Hepatocyte (in vitro differentiated cells): ENCODE results near the gene TTC7B. TPM values are rescaled to one million over a fixed set of nuclear protein-coding genes. Genes with fewer than 3 reads are reported as not detected.

Source experiments
- DNase-seq: peaks from one replicate; pipeline ENCODE4 v3.0.0-alpha.2; 2016; ENCODE audit warnings: low spot score
- H2AFZ ChIP-seq: fragments of 200-600 bp; sonication (generic); 2 replicates; pipeline ENCODE4 v1.6.0; 2016; ENCODE audit warnings: antibody characterized with exemption, mild to moderate bottlenecking
- H3K27ac ChIP-seq: fragments of 200-600 bp; sonication (generic); 2 replicates; pipeline ENCODE4 v1.5.1; 2016; ENCODE audit warnings: mild to moderate bottlenecking
- H3K27me3 ChIP-seq: fragments of 200-600 bp; sonication (generic); 2 replicates; pipeline ENCODE4 v1.6.1; 2016
- H3K36me3 ChIP-seq: fragments of 200-600 bp; sonication (generic); replicated peaks from 2 replicates; pipeline ENCODE4 v1.5.1; 2016; ENCODE audit warnings: low read depth; ENCODE audit not compliant: insufficient read depth
- H3K4me1 ChIP-seq: fragments of 200-600 bp; sonication (generic); 2 replicates; pipeline ENCODE4 v1.5.1; 2016; ENCODE audit warnings: mild to moderate bottlenecking, moderate library complexity; ENCODE audit not compliant: insufficient read depth
- H3K4me2 ChIP-seq: fragments of 200-600 bp; sonication (generic); 2 replicates; pipeline ENCODE4 v1.6.0; 2016
- H3K4me3 ChIP-seq: fragments of 200-600 bp; sonication (generic); 2 replicates; pipeline ENCODE4 v1.5.1; 2016; ENCODE audit warnings: mild to moderate bottlenecking
- H3K79me2 ChIP-seq: fragments of 200-600 bp; sonication (generic); 2 replicates; pipeline ENCODE4 v1.6.0; 2017; ENCODE audit warnings: mild to moderate bottlenecking
- H3K9me2 ChIP-seq: fragments of 200-600 bp; sonication (generic); replicated peaks from 2 replicates; pipeline ENCODE4 v1.6.0; 2017; ENCODE audit warnings: mild to moderate bottlenecking; ENCODE audit not compliant: insufficient read depth
- H3K9me3 ChIP-seq: fragments of 200-600 bp; sonication (generic); 2 replicates; pipeline ENCODE4 v1.5.1; 2016; ENCODE audit warnings: low read depth, mild to moderate bottlenecking
- H4K20me1 ChIP-seq: fragments of 200-600 bp; sonication (generic); 2 replicates; pipeline ENCODE4 v1.6.0; 2016; ENCODE audit warnings: mild to moderate bottlenecking; ENCODE audit not compliant: insufficient read depth, poor library complexity, severe bottlenecking
- CTCF ChIP-seq: fragments of 200-600 bp; sonication (generic); IDR thresholded peaks from 2 replicates; pipeline ENCODE4 v1.5.1; 2016; ENCODE audit warnings: antibody characterized with exemption, mild to moderate bottlenecking; ENCODE audit not compliant: poor library complexity
- EZH2 ChIP-seq: fragments of 200-600 bp; sonication (generic); IDR thresholded peaks from 2 replicates; pipeline ENCODE4 v1.6.1; 2016; ENCODE audit warnings: antibody characterized with exemption, mild to moderate bottlenecking, borderline replicate concordance
- EZH2phosphoT487 ChIP-seq: fragments of 200-600 bp; sonication (generic); IDR thresholded peaks from one replicate; pipeline ENCODE4 v1.6.1; 2018; ENCODE audit warnings: antibody characterized with exemption, mild to moderate bottlenecking, low read depth, moderate library complexity; ENCODE audit not compliant: unreplicated experiment, severe bottlenecking
- WGBS: methylation state at CpG from one replicate; pipeline ENCODE4 v1.1.6; 2016; ENCODE audit warnings: low lambda C conversion rate; ENCODE audit errors: missing lambda C conversion rate; 5-methylcytosine and 5-hydroxymethylcytosine counted together
- polyA plus RNA-seq: library from polyadenylated mRNA; unstranded; fragments of >200 nt; fragmentation: Nextera tagmentation; extraction: Ambion mirVana; gene quantifications from 2 replicates; pipeline ENCODE4 v1.2.1, GENCODE V29; 2016
- total RNA-seq: library from RNA; depleted of rRNA; stranded (reverse); fragments of >200 nt; gene quantifications from 2 replicates; pipeline ENCODE4 v1.2.3, GENCODE V29; 2014

The TTC7B gene
- total and polyA plus RNA-seq, 2 experiments from 2014 or later, result 10.7 to 25.5 TPM

GRCh38 chr14:90576981-90577660 lies 239.1 kb downstream of the TTC7B start:
- no peaks in the 10 kb centered on the region for H4K20me1 ChIP-seq
- H3K9me3 ChIP-seq, result no peaks in the 10 kb centered on the region
- no peak overlapping the region for H3K27ac ChIP-seq
- H3K27me3 ChIP-seq, result no peaks in the 10 kb centered on the region
- no peaks in the 10 kb centered on the region for H3K9me2 ChIP-seq
- no peaks in the 10 kb centered on the region for H3K4me1 ChIP-seq
- no peaks in the 10 kb centered on the region for H3K36me3 ChIP-seq
- no peak overlapping the region for H3K4me3 ChIP-seq
- DNase-seq, result no peak
- TF ChIP-seq EZH2 (no peak), EZH2phosphoT487 (no peak), CTCF (no peak)
- H3K4me2 ChIP-seq, result no peak overlapping the region
- no peak overlapping the region for H2AFZ ChIP-seq
- WGBS, result 93% methylated on average over 21 of the region's 21 CpGs
- no peaks in the 10 kb centered on the region for H3K79me2 ChIP-seq

GRCh38 chr14:90576581-90576980 lies 239.6 kb downstream of the TTC7B start:
- TF ChIP-seq EZH2phosphoT487 (no peak), CTCF (no peak), EZH2 (no peak)
- no peak overlapping the region for H3K4me3 ChIP-seq
- no peaks in the 10 kb centered on the region for H3K9me3 ChIP-seq
- H3K9me2 ChIP-seq, result no peaks in the 10 kb centered on the region
- WGBS, result 74% methylated on average over 2 of the region's 2 CpGs
- H3K27me3 ChIP-seq, result no peaks in the 10 kb centered on the region
- H3K36me3 ChIP-seq, result no peaks in the 10 kb centered on the region
- no peaks in the 10 kb centered on the region for H3K4me1 ChIP-seq
- peak; percentile 32 for DNase-seq
- no peaks in the 10 kb centered on the region for H4K20me1 ChIP-seq
- H3K4me2 ChIP-seq, result no peak overlapping the region
- no peaks in the 10 kb centered on the region for H3K79me2 ChIP-seq
- H2AFZ ChIP-seq, result no peak overlapping the region
- no peak overlapping the region for H3K27ac ChIP-seq

GRCh38 chr14:90575781-90576180 lies 240.4 kb downstream of the TTC7B start:
- Histone ChIP-seq H3K27me3 (no peaks in the 10 kb centered on the region), H3K9me2 (no peaks in the 10 kb centered on the region), H3K4me1 (no peaks in the 10 kb centered on the region), H3K9me3 (no peaks in the 10 kb centered on the region), H2AFZ (no peak overlapping the region), H3K79me2 (no peaks in the 10 kb centered on the region), H4K20me1 (no peaks in the 10 kb centered on the region), H3K4me3 (no peak overlapping the region), H3K27ac (no peak overlapping the region), H3K36me3 (no peaks in the 10 kb centered on the region), H3K4me2 (no peak overlapping the region)
- TF ChIP-seq CTCF (no peak), EZH2 (no peak), EZH2phosphoT487 (no peak)
- 91% methylated on average over 7 of the region's 7 CpGs for WGBS
- no peak for DNase-seq

GRCh38 chr14:90575336-90575735 lies 240.9 kb downstream of the TTC7B start:
- Histone ChIP-seq H3K9me2 (no peaks in the 10 kb centered on the region), H3K4me1 (no peaks in the 10 kb centered on the region), H2AFZ (no peak overlapping the region), H3K36me3 (no peaks in the 10 kb centered on the region), H3K79me2 (no peaks in the 10 kb centered on the region), H4K20me1 (no peaks in the 10 kb centered on the region), H3K9me3 (no peaks in the 10 kb centered on the region), H3K27me3 (no peaks in the 10 kb centered on the region), H3K4me2 (no peak overlapping the region), H3K4me3 (no peak overlapping the region), H3K27ac (no peak overlapping the region)
- no peak for DNase-seq
- 96% methylated on average over 5 of the region's 5 CpGs for WGBS
- TF ChIP-seq CTCF (no peak), EZH2 (no peak), EZH2phosphoT487 (no peak)
